ENCODE measurements around the gene CLDN6. TPM values are rescaled to one million over a fixed set of nuclear protein-coding genes. Genes with fewer than 3 reads are reported as not detected.

The CLDN6 gene
- total RNA-seq, 6 experiments from 2014 or later, result 2.9 TPM; not detected in 5

DNA sequence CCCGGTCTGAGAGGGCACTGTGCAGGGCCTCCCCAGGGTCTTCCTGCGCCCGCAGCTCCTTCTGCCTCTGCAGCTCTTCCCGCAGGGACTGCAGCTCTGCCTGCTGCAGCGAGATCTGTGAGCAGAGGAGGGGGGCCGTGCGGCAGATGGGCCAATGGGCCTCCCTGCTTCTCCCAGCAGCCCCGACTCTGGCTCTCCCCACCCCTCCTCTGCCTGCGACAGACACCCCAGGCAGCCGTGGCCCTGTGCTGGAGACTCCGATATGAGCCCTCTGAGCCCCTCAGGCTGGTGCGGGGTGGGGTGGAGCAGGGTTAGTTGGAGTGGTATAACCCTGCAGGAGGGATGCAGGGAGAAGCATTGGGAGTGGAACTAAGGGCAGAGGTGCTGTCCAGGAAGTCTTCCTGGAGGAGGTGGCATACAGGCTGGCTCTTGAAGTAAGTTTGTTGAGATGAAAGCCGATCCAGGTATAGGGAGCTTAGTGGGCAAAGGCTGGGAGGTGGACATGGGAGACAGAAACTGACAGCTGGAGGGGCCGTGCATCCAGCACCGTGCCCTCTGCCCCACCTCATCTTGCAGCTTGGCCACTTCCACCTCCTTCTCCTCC lies 10.8 kb upstream of the CLDN6 start:
- Histone ChIP-seq H3K27ac (no peak overlapping the region), H3K36me3 (peaks cover 0 to 6% (median 0%) of the 10 kb centered on the region in 4 donors), H3K4me1 (peaks cover 0 to 14% (median 2%) of the 10 kb centered on the region in 4 donors), H3K9me3 (no peaks in the 10 kb centered on the region), H3K4me3 (no peak overlapping the region), H3K27me3 (no peaks in the 10 kb centered on the region)
- no peak for ATAC-seq
- TF ChIP-seq POLR2A (IDR thresholded peaks at IDR 0.05), result no peak
- TF ChIP-seq, protein P1, sequence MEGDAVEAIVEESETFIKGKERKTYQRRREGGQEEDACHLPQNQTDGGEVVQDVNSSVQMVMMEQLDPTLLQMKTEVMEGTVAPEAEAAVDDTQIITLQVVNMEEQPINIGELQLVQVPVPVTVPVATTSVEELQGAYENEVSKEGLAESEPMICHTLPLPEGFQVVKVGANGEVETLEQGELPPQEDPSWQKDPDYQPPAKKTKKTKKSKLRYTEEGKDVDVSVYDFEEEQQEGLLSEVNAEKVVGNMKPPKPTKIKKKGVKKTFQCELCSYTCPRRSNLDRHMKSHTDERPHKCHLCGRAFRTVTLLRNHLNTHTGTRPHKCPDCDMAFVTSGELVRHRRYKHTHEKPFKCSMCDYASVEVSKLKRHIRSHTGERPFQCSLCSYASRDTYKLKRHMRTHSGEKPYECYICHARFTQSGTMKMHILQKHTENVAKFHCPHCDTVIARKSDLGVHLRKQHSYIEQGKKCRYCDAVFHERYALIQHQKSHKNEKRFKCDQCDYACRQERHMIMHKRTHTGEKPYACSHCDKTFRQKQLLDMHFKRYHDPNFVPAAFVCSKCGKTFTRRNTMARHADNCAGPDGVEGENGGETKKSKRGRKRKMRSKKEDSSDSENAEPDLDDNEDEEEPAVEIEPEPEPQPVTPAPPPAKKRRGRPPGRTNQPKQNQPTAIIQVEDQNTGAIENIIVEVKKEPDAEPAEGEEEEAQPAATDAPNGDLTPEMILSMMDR (IDR thresholded peaks at IDR 0.05), result no peak
- intact Hi-C loops (cut with DNase I), result loop anchor here in 1 of 2 donors (2.0 kb wide), 1 partner anchor 26 kb away; no protein-coding TSS in a partner anchor
- DNase-seq, result no peak
- WGBS (ENCODE audit: insufficient coverage, low coverage, low lambda C conversion rate, missing lambda C conversion rate), result 20% methylated on average over 1 of the region's 15 CpGs

DNA sequence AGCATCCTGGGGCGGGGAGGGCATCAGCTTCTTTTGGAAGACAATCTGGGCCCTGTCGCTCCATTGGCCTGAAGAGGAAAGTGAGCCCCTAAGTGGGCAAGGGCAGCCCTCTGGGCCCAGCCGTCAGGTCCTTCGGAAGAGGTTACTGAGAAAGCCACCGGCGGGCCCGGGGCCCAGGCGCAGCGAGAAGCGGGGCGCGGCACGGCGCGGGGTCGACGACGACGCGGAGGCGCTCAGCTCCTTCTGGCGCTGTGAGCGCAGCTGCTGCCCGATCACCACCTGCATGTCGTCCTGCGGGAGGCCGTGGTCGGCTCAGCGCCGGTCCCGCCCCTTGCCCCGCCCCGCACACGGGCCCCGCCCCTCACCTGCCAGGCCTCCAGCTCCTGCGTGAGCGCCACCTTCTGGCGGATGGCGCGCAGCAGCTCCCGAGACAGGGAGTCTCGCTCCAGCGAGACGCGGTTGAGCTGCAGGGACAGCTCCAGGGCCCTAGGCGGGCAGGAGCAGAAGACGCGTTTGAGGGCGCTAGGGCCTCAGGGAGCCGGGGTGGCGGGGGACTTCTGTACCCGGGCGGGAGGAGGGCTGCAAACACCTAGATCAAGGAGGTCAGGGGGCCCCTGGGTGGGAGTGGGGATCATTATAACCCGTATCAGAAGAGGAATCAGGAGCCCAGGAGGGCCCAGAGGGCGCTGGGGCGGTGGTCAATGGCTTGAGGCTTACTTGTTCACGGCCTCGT lies 10.2 kb upstream of the CLDN6 start:
- Histone ChIP-seq H3K4me3 (peak overlapping the region in 1 of 3 donors; percentile 29), H3K27me3 (no peaks in the 10 kb centered on the region), H3K36me3 (peaks cover 0 to 6% (median 0%) of the 10 kb centered on the region in 4 donors), H3K27ac (no peak overlapping the region), H3K4me1 (peaks cover 0 to 19% (median 5%) of the 10 kb centered on the region in 4 donors), H3K9me3 (no peaks in the 10 kb centered on the region)
- peak; percentile 63 to 82 (median 78) for ATAC-seq
- DNase-seq, result peak; percentile 91 to 92 (median 91)
- intact Hi-C loops (cut with DNase I), result loop anchor here in 1 of 2 donors (2.0 kb wide), 1 partner anchor 25 kb away; no protein-coding TSS in a partner anchor
- TF ChIP-seq, protein P1 (IDR thresholded peaks at IDR 0.05), result peak; percentile 73 to 86 (median 84)
- TF ChIP-seq POLR2A (IDR thresholded peaks at IDR 0.05), result peak; percentile 20
- 5% methylated on average over 20 of the region's 58 CpGs for WGBS (ENCODE audit: insufficient coverage, low coverage, low lambda C conversion rate, missing lambda C conversion rate)

DNA sequence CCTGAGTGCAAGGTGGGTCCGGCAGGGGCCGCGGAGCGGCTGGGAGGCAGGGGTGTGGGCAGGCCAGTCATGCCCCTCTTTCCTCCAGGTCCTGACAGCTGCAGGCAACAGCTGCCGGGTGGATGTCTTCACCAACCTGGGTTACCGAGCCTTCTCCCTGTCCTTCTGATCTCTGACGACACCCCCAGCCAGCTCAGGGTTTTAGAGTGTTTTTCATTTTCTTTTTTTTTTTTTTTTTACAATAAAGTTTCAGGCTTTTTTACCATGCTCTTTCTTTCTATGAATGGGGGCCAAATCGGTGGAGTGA lies 9.5 kb upstream of the CLDN6 start:
- H3K27ac ChIP-seq, result no peak overlapping the region

DNA sequence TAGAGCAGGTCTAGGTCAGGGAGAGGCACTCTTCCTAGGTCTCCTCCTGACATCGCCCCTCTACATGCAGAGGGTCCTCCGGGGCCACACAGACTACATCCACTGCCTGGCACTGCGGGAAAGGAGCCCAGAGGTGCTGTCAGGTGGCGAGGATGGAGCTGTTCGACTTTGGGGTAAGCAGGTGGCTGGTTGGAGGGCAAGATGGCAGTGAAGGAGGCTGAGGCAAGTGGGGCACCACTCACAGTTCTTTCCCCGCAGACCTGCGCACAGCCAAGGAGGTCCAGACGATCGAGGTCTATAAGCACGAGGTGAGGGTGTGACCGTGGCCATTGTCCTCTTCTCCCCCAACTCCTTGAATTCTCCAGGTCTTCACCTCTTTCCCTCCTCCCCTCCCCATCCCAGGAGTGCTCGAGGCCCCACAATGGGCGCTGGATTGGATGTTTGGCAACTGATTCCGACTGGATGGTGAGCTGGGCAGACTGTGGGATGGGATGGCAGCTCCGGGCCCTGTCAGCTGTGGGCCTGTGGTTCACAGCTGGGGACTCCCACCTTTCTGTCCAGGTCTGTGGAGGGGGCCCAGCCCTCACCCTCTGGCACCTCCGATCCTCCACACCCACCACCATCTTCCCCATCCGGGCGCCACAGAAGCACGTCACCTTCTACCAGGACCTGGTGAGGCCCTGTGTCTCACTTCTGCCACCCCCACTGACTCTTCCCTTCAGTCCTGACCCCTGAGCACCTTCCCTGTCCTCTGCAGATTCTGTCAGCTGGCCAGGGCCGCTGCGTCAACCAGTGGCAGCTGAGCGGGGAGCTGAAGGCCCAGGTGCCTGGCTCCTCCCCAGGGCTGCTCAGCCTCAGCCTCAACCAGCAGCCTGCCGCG lies 8.9 kb upstream of the CLDN6 start:
- no peak for TF ChIP-seq POLR2A (IDR thresholded peaks at IDR 0.05)
- TF ChIP-seq, protein P1 (IDR thresholded peaks at IDR 0.05), result no peak
- no peak for ATAC-seq
- intact Hi-C loops (cut with DNase I), result no loop called here
- WGBS (ENCODE audit: insufficient coverage, low coverage, low lambda C conversion rate, missing lambda C conversion rate), result 90% methylated on average over 6 of the region's 24 CpGs
- Histone ChIP-seq H3K27me3 (no peaks in the 10 kb centered on the region), H3K27ac (no peak overlapping the region), H3K4me1 (peaks cover 0 to 24% (median 8%) of the 10 kb centered on the region in 4 donors), H3K4me3 (no peak overlapping the region), H3K9me3 (no peaks in the 10 kb centered on the region), H3K36me3 (peaks cover 0 to 6% (median 0%) of the 10 kb centered on the region in 4 donors)
- no peak for DNase-seq

More for the DNA sequence above, 9.5 kb upstream of the CLDN6 start:
- Histone ChIP-seq H3K4me1 (peaks cover 0 to 24% (median 6%) of the 10 kb centered on the region in 4 donors), H3K9me3 (no peaks in the 10 kb centered on the region), H3K27me3 (no peaks in the 10 kb centered on the region), H3K36me3 (peaks cover 0 to 6% (median 0%) of the 10 kb centered on the region in 4 donors), H3K4me3 (no peak overlapping the region)
- no peak for ATAC-seq
- intact Hi-C loops (cut with DNase I), result no loop called here
- DNase-seq, result no peak
- no peak for TF ChIP-seq POLR2A (IDR thresholded peaks at IDR 0.05)
- TF ChIP-seq, protein P1 (IDR thresholded peaks at IDR 0.05), result no peak
- WGBS (ENCODE audit: insufficient coverage, low coverage, low lambda C conversion rate, missing lambda C conversion rate), result 98% methylated on average over 4 of the region's 8 CpGs

All from right lobe of liver (tissue), 6 donors.